Measurements from ENCODE around the gene CRTC2.
"Not testable (repeated sequence)": the region's sequence is repeated elsewhere in the genome, so short reads cannot be mapped to it uniquely, and the experiment has no call there.

CRTC2 gene

GRCh38 chr1:153928245-153928644 lies 30.2 kb downstream of the CRTC2 start:
- no peak for DNase-seq

GRCh38 chr1:153926405-153926804 lies 32.0 kb downstream of the CRTC2 start:
- no peak for DNase-seq

- peak; percentile 96 to 100 (median 97) for DNase-seq
Measured at GRCh38 chr1:153922972-153923925, 35.2 kb downstream of the CRTC2 start, which contains the start of gene GATAD2B. Gene GATAD2B (minus strand): TSS chr1:153922972. CDS start chr1:153828347, 94,625 bp downstream.

GRCh38 chr1:153922076-153922971 lies 36.1 kb downstream of the CRTC2 start:
- peak; percentile 51 to 68 (median 62) for DNase-seq

GRCh38 chr1:153921803-153922075 lies 36.7 kb downstream of the CRTC2 start:
- no peak for DNase-seq

- DNase-seq: no peak
Measured at GRCh38 chr1:153921080-153921802, 37.2 kb downstream of the CRTC2 start.

- no peak for DNase-seq
Measured at GRCh38 chr1:153919876-153920852, 38.2 kb downstream of the CRTC2 start.

- no peak for DNase-seq
Measured at GRCh38 chr1:153916297-153916696, 42.1 kb downstream of the CRTC2 start.

- no peak for DNase-seq
Measured at GRCh38 chr1:153912349-153912748, 46.1 kb downstream of the CRTC2 start.

GRCh38 chr1:153910560-153910959 lies 47.9 kb downstream of the CRTC2 start:
- DNase-seq: not testable (repeated sequence)

- DNase-seq: no peak
Measured at GRCh38 chr1:153908071-153908470, 50.3 kb downstream of the CRTC2 start.

- DNase-seq: no peak
Measured at GRCh38 chr1:153907134-153907533, 51.3 kb downstream of the CRTC2 start.

GRCh38 chr1:153906396-153906795 lies 52.0 kb downstream of the CRTC2 start:
- no peak for DNase-seq

GRCh38 chr1:153905908-153906307 lies 52.5 kb downstream of the CRTC2 start:
- not testable (repeated sequence) for DNase-seq

- DNase-seq: no peak
Measured at GRCh38 chr1:153903841-153904455, 54.5 kb downstream of the CRTC2 start.

- no peak for DNase-seq
Measured at GRCh38 chr1:153899509-153899908, 58.9 kb downstream of the CRTC2 start.
